GM18861 (cell line): ENCODE results near the gene CLEC16A.

Experiments
- ATAC-seq: cut with Tn5 transposase; IDR thresholded peaks from one replicate; pipeline ENCODE4 v1.9.1; 2021; ENCODE audit not compliant: unreplicated experiment

The CLEC16A gene

DNA sequence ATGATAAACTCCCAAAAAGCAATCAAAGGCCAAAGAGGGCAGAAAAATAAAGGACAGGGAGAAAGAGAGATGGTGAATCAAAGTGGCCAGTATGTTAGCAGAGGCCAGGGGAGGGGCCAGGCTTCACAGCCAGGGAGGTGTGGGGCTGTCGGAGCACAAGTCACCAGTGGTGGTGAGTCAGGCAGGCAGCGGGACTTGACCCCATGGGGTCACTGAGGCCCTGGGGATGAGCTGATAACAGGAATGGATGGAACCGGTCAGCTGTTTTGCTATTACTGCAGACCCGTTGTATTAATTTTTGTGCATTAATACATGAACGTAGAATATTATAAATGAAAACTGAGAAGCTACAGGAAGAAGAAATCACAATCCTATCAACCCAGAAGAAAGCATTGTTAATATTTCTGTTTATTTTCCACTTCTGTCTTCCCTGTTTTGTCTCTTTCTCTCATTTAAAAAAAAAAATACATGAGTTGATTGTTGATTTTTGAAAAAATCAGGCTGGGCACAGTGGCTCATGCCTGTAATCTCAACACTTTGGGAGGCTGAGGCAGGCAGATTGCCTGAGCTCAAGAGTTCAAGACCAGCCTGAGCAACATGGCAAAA is 204.8 kb downstream of the CLEC16A start:
- no peak for ATAC-seq

DNA sequence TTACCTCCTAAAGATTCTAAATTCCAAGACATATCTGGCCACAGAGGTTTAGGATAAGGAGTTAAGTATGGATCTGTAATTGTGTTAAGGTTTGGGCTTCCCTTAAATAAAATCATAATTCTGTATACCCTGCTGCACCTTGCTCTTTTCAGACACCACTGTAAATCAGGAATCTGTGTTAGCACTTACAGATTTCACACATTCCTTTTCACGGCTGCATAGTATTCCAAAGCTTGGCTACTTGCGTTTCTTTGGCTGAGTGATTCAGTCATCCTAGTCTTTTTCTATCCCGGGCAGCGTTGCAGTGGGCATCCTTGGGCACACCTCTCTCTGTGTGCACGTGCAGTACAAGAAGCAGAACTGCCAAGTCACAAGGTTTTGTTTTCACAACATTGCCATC is 205.8 kb downstream of the CLEC16A start:
- no peak for ATAC-seq

DNA sequence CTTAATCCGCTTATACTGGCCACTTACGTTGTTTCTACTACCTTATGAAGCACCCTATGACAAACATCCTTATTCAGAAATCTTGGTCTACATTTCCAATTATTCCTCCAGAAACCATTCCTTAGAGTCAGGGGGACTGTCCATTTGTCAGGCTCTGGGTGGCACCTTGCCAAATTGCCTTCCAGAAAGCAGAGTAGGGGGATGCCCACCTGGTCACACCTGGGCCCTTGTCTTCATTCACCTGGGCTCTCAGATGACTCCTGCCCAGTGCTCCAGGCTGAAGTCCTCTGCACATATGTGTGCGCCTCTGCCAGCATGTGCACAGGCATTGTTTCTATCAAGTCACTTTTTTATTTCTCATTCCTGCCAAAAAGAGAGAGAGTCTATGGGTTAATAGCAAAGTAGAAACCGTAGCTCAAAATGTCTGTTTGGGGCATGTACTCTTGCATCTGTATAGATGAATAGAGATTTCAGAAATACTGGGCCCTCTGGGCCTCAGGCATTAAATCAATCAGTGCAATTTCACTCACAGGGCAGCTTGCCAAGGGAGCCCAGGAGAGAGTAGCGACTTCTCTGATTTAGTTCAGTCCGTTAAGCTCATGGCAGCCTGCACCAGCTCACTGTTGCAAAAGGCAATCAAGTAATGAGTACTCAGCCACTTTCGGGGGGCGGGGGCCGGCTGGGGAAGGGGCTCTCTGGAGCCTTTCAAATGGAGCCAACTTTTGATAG is 207.0 kb downstream of the CLEC16A start:
- no peak for ATAC-seq

DNA sequence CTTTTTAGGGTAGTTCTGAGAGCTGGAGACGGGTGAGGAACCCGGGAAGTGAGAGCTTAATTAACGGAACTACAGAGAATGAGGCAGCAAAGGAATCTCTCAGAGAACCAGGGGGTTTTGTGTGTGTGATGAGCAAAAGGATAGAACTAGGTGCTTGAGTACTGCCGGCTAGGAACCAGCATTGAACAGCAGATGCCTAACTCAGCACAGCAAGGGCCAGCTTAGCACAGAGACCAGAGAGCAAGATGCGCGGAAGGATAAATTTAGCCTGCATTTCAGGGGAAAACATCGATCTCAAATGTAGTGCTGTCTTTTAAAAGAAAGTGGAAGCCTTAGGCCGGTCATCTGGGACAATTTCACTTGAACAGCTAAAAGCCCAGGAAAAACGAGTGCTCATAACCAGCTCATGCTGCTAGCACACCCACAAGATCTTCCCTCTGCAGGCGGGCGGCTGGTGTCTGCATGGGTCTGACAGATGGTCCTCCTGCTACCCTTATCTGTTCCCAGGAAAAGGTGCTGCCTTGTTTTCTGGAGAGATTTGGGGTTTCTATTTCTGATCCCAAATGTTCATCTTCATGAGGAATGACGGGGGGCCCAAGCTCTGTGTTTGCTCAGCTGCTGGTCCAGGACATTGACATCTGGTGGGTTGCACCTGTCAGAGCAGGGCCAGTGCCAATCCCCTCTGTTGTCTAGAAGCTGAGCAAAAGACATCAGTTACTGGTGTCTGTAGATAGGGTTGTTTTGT is 207.7 kb downstream of the CLEC16A start:
- ATAC-seq: no peak

DNA sequence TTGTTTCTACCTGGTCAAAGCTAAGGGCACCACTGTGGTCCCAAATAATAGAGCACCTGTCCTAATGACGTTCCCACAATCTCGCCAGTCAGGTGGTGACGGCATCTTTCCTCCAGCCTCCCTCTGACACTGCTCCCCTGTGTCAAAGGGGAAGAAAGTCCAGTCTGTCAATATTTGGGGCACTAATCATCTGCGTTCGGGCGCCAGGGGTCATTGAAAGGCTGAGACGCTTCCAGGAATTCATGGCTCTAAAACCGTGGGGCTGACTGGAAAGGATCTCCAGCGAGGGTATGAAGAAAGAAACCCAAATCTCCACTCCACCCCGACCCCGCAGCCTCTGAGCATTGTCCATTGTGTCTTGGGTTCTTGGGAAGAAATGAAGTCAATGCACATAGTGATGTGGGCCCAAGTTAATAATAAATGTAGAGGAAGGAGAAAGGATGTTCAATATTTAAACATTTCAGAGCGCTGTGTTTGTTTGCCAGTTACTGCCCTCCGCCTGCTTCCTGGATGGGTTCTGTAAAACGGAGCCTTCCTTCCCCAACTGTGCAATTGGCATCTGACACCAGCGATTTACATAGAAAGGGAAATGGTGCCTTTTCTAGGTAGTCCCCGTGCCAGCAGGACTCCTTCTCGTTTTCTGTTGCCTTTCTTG is 208.4 kb downstream of the CLEC16A start:
- no peak for ATAC-seq

DNA sequence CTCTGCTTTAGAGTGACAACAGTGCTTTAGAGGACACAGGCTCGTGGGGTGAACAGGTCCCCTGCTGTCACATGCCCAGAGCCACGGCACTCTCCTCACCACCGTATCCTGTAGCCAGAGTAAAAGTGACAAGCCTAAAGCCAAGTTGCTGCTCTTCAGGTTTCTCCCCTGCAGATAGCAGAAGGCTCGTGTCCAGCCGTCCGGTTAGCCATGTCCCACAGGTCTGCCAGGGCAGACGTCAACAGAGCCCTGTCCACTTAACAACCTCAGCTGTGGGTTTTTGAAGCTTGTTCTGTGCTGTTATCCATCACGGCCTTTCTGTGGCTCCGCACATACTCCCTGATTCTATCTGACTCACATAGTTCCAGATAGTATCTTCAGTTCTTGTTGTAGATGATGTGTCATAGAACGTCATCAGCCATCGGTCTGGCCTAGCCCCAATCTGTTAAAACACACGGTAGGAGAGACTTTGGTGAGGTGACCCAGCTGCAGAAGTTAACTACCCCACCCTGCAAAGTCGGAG is 211.0 kb downstream of the CLEC16A start:
- no peak for ATAC-seq

DNA sequence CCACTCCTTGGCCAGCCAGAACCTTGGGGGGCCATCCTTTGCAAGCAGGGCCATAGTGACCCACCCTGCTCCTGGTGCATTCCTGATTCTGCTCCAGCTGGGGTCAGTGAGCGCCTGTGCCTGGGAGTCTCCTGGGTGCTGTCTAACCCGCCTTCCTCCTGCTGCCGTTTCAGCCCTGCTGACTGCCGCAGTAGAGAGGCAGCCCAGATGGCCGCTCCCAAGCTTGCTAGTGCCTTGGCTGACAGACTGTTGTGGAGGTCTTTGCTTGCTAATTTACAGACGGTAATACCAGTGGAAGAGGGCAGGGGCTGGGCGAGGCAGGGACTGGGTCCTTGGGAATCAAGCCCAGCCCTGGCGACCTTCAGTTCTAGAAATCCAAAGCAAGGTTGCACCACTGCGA is 212.0 kb downstream of the CLEC16A start:
- ATAC-seq: no peak

DNA sequence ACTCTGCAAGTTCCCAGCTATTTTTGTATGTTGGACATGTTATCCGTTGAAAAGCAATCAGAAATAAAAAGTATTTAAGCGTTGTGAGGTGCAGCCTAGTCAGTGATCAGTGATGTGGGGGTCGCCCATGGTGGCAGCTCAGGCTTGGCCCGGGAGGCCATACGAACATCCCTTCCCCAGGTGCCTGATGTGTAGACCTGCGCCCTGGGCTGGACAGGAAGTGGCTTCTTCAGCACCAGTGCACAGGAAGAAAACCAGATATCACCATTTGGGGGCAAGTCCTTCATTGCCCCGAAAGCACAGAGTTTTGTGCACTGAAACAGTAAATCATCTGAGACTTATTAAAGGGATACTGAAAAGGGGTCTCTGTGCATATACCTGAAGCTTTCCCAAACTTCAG is 212.8 kb downstream of the CLEC16A start:
- no peak for ATAC-seq

DNA sequence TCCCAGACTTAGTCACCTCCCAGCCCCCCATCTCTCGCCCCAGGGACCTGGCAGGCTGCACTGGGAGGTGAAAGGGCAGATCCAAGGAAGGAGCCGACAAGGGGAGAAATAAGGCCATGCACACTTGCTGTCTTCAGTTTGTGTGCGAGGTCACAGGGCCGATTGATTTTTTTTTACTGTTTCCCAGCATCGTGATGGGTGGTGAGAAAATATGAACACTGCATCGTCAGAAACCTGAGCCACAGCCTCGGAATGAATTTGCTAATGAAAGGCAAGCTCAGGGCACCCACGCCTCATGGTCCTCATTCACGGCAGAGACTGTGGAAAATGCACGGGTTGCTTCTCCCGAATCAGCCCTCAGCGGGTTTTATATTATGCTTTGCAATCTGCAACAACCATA is 213.7 kb downstream of the CLEC16A start:
- ATAC-seq: no peak

DNA sequence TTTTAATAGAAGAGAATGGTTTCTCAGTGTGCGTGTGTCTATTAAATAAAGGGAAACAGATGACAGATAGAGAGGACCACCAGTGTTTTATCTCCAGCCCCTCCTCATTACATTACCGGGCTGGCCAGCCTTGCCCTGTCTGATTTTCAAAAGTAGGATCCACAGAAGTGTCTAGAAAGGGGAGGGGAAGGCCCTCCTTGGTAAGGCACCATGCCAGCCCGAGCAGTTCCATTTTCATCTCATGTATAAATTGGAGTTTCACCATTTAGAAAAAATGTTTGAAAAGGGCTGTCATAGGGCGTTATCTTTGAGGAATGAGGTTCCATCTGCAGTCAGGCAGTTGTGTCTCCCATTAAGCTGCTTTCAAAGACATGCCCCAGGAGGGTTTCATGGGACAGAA is 214.9 kb downstream of the CLEC16A start:
- no peak for ATAC-seq

DNA sequence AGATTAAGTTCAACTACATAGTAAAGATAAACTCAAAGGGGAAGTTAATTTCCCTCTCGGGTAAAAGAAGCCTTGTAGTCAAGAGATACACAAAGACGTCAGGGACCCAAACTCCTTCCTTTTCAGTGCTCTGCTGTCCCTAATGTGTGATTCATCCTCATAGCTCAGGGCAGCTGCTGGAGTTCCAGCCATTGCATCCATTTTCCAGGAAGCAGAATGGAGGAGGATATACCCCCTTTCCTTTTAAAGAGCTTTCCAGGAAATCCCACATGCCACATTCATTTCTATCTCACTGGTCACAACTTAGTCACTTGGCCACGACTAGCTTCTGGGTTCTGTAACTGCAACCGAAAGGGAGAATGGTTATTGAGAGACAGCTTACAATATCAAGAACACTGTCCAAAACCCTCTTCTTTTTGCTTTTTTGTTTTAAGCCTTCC is 216.3 kb downstream of the CLEC16A start:
- ATAC-seq: no peak

DNA sequence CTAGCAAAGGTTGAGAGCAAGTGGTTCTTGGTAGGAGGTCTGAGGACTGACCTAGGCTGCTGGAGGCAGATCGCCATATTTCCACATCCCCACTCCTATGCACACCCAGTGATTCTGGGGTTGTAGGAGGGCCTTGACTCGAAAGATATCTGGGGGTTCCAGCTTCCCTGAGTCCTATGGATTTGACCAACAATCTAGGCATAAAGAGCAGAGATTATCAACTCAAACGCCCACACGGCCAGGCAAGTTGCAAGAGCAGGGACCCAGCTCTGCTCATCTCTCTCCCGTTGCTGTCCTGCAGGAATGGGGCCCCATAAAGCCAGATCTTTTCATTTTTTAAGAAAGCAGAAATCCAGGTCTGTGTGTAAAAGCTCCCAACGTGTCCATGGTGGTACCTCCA is 217.1 kb downstream of the CLEC16A start:
- ATAC-seq: no peak

DNA sequence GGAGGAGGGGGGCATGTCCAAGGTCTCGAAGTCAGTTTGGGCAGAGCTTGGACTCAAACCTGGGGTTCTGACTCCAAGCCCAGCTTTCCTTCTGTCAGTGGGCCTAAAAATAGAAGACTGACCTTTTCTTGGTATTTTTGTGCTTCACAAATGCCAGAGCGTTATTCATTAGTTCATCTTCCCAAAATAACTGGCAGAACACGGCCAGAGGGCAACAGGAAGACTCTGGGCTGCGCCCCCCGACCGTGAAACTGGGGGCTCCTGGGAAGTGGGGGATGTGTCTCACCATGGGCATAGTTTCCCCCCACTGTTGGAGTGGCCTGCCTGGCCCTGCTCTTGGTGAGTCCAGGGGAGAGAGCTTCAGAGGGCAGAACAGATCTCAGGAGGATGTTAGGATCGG is 217.6 kb downstream of the CLEC16A start:
- no peak for ATAC-seq

DNA sequence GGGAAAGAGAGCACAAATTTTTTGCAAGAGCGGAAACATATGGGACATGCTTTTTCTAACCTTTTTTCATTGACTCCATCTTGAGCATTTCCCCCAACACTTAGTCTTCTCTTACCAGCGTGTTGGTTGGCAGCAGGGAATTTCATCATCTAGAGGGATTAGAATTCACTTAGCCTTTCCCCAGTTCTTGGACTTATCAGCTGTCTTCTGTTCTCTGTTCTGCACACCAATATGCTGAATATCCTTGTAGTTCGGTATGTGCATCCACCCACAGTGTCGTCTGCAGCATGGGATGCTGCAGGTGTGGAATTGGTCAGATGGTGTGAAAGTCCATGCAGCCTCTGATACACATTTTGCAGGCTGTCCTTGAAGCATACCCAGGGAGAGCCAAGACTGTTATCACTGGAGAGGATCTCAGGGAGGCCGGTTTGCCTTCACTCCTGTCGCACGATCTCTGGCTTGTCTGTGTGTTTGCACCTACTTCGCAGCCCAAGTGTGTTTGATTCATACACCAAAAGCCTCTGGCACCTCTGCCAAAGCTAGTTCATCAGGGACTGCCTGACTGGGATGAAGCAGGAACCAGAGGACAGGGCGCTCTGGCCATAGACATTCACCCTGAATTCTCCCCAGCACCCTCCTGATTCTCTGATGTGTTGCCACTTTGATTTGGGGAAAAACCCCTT is 218.4 kb downstream of the CLEC16A start:
- ATAC-seq: no peak

DNA sequence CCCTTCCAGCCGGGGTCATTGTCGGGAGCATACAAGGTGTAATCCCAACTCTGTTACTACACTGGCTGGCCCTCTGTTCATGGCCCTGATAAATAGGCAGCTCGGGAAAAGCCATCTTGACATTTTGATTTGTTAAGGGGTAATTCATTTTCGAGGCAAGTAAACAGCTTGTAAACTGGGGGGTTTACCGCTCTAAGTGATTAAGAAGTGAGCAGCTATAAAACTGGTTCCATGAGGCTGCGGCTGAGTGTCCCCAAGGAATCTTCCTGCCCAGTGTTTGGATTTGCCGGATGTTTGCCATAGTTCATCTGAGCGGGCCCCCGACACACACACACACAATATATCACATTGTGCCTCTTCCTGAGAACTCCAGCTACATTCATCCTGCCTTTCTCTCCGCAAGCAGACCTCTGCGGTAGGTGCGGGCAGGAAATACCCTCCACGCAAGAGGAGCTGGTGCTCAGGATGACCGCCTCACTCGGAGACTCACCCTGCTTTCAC is 219.4 kb downstream of the CLEC16A start:
- no peak for ATAC-seq

DNA sequence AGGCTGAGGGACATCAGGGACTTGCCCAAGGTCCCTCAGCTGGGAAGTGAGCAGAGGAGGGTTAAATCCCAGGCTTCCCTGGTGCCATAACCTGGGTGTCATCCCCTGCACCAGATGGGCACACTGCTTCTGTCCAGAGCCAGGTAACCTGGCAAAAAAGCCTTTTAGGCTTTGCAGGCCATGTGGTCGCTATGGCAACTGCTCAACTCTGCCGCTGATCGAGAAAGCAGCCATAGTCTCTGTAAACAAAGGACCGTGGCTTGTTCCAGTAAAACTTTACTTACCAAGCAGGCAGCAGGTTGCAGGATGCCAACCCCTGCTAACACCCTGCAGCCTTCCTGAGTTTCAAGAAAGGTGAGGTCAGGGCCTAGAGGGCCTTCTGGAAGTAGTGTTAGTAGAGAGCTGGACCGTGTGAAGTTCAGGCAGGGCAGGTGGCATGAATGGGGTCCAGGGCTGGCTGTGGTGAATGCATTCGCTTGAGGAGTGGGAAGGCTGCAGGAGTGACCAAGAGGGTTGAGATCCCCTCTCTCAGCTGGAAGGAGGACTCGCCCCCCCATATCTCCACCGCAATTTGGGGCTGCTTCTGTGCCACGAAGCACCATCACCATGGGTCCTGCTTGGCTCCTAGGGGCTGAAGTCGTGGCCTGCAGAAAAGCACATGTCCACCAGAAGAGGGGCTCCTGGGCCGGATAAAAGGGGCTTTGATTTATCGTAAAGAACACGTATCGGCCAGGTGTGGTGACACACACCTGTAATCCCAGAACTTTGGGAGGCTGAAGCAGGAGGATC is 220.3 kb downstream of the CLEC16A start:
- ATAC-seq: no peak

DNA sequence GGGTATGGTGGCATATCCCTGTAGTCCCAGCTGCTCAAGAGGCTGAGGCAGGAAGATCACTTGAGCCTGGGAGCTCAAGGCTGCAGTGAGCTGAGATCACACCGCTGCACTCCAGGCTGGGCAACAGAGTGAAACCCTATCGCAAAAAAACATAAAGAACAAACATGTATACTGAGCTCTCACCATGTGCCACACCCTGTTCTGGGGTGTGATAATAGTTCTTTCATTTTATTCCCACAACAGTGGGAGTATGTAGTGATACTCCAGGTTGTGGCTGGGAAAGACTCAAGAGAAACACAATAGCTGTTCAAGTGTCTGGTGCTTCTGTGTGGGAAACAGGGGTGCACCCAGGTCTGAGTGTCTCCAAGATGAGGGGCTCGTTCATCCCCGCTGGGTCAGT is 221.0 kb downstream of the CLEC16A start:
- no peak for ATAC-seq

DNA sequence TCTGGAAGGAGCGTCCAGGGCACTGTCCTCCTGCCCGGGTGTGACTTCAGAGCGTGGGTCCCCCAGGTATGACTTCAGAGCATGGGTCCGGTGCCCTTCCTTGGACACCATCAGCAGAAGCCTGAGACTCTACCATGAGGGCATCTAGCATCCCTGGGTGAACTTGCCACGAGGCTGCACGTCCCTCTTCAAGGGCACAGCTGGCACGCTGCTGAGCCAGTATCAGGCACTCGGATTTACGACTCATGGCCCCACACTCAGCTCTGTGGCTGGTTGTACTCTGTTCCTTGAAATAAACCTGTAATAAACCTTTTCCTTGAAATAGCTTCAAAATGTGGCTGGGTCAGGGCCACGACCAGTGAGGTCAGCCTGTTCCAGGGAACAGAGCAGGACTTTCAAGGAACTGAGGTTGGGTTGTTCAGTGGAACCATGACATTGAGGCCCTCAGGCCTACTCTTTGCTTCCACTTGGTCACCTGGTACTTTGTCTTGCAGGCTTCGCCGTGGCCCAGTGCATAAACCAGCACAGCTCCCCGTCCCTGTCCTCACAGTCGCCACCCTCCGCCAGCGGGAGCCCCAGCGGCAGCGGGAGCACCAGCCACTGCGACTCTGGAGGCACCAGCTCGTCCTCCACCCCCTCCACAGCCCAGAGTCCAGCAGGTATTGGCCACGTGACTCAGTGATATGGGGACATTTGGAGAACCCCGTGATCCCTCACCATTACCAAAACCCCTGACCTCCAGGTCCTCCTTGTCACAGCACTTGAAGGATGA is 221.7 kb downstream of the CLEC16A start:
- ATAC-seq: no peak

DNA sequence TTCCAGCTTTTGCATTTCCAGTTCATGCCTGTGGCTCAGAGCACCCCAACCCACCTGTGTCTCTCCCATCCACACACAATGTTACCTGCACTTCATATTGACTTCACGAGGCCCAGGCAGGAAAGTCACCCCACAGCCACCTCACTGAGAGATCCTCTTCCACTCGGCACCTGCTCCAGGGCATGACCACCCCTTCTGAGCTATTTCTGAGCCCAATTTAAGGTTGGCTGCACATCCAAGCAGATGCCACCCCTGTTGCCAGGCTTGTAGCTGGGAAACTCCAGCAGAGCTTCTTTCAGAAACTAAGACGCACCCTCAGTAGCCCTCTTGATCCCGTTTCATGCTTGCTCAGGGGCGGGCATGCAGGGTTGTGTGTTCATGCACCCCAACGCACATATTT is 223.2 kb downstream of the CLEC16A start:
- ATAC-seq: no peak
